Gastrocnemius medialis (tissue), 4 donors: Measurements from ENCODE around the gene MAST4. TPM values are rescaled to one million over a fixed set of nuclear protein-coding genes. Genes with fewer than 3 reads are reported as not detected.

ENCODE experiments used
- ATAC-seq, 2 donors: fragments of 150-250 bp; one replicate each; pipeline ENCODE4 v1.9.1; 2016
- DNase-seq, 2 donors: peaks; one replicate each; pipeline ENCODE4 v3.0.0-alpha.2; 2019
- H3K27ac ChIP-seq, 4 donors: fragments of 200-600 bp; sonication (generic); 1 replicate in 1 of 4; 2 replicates in 3 of 4; pipeline ENCODE4 v1.5.1; 2016 to 2018; ENCODE audit warnings: mild to moderate bottlenecking in 2 of 4, moderate library complexity in 1 of 4
- H3K27me3 ChIP-seq, 3 donors: fragments of 200-600 bp; sonication (generic) in 2 of 3; 1 replicate in 1 of 3; 2 replicates in 2 of 3; pipeline versions ENCODE4 v1.5.1 to v1.6.0; 2016 to 2019; ENCODE audit warnings: mild to moderate bottlenecking in 1 of 3, moderate library complexity in 1 of 3
- H3K36me3 ChIP-seq, 2 donors: fragments of 200-600 bp; sonication (generic) in 1 of 2; one replicate each; pipeline ENCODE4 v1.5.1; 2017 to 2018
- H3K4me1 ChIP-seq, 2 donors: fragments of 200-600 bp; sonication (generic) in 1 of 2; one replicate each; pipeline ENCODE4 v1.5.1; 2016 to 2017; ENCODE audit warnings: mild to moderate bottlenecking in 2 of 2
- H3K4me3 ChIP-seq, 4 donors: fragments of 200-600 bp; sonication (generic) in 3 of 4; 1 replicate in 1 of 4; 2 replicates in 3 of 4; pipeline ENCODE4 v1.5.1; 2016 to 2019; ENCODE audit warnings: mild to moderate bottlenecking in 2 of 4
- H3K9me3 ChIP-seq, 3 donors: fragments of 200-600 bp; sonication (generic) in 2 of 3; 1 replicate in 1 of 3; 2 replicates in 2 of 3; pipeline ENCODE4 v1.5.1; 2016 to 2019
- POLR2A ChIP-seq, 2 donors: fragments of 450-650 bp; IDR thresholded peaks; one replicate each; pipeline ENCODE4 v1.6.1; 2017; ENCODE audit warnings: antibody characterized with exemption in 2 of 2, mild to moderate bottlenecking in 2 of 2, moderate library complexity in 2 of 2
- in situ Hi-C, 4 donors: fragments of 200-750 bp; cut with MboI; loops; one replicate each; pipeline versions ENCODE4 v1.15.0 to v1.8.0; 2017; ENCODE audit warnings: low sequenced_read_pairs in 4 of 4
- intact Hi-C: fragments of 100-400 bp; cut with DNase I; formaldehyde crosslinking; loops from one replicate; pipeline ENCODE4 v1.15.1; 2023; ENCODE audit warnings: low total_unique reads
- total RNA-seq, 4 donors: library from RNA; depleted of rRNA; stranded (reverse); fragments of >200 nt; gene quantifications; one replicate each; pipeline versions ENCODE4 v1.1.0 to v1.2.3, GENCODE V29; 2016
- TF ChIP-seq, protein P1 (sequence below), 5 experiments: fragments of 450-650 bp in 3 of 5; fragments of 200-600 bp in 2 of 5; sonication (generic) in 2 of 5; IDR thresholded peaks in 4 of 5; conservative IDR thresholded peaks in 1 of 5; 1 replicate in 4 of 5; 2 replicates in 1 of 5; pipeline ENCODE4 v1.5.1; 2016 to 2019; ENCODE audit warnings: antibody characterized with exemption in 5 of 5, mild to moderate bottlenecking in 3 of 5, moderate library complexity in 3 of 5

MAST4 gene
- total RNA-seq, 4 donors from 2014 or later: 24.1 to 42.0 (median 38.5) TPM

DNA sequence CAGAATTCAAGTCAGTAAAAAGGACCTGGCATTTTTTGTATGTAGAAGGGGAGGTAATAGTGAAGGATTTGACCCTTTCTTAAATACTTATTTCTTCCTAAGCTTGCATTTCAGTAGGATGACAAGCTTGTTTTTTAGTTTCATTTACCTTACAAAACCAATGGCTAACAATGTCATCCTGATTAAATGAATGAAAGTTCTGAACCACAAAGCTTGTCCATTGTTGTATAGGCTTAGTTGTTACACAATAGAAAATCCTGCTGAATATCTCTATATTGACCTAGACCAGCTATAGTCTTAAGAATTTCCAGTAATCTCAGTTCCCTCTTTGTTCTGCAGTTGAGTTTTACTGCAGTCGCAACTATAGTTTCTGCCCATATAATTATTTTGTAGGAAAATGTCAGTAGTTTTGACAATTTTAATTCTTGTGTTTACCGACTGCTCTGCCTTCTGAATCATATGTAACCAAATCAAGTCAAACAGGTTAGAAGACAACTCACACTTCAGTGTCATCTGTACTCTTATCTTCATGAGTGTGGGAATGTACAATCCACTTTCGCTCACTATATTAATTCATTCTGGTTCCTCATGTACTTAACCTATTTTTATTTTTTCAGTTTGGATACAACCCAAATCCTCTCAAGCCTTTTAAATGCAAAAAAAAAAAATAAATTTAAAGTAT, 404.7 kb downstream of the MAST4 start:
- H3K4me3 ChIP-seq: no peak overlapping the region
- ATAC-seq: no peak
- intact Hi-C loops (loop anchor here (5.0 kb wide), 2 partner anchors 51 to 156 kb away; no protein-coding TSS in a partner anchor), in situ Hi-C loops (no loop called here)
- no peak for DNase-seq
- no peaks in the 10 kb centered on the region for H3K27me3 ChIP-seq
- no peaks in the 10 kb centered on the region for H3K36me3 ChIP-seq
- no peaks in the 10 kb centered on the region for H3K9me3 ChIP-seq
- peaks cover 0 to 17% of the 10 kb centered on the region in 2 donors for H3K4me1 ChIP-seq
- TF ChIP-seq POLR2A (IDR thresholded peaks at IDR 0.05): no peak
- no peak overlapping the region for H3K27ac ChIP-seq

DNA sequence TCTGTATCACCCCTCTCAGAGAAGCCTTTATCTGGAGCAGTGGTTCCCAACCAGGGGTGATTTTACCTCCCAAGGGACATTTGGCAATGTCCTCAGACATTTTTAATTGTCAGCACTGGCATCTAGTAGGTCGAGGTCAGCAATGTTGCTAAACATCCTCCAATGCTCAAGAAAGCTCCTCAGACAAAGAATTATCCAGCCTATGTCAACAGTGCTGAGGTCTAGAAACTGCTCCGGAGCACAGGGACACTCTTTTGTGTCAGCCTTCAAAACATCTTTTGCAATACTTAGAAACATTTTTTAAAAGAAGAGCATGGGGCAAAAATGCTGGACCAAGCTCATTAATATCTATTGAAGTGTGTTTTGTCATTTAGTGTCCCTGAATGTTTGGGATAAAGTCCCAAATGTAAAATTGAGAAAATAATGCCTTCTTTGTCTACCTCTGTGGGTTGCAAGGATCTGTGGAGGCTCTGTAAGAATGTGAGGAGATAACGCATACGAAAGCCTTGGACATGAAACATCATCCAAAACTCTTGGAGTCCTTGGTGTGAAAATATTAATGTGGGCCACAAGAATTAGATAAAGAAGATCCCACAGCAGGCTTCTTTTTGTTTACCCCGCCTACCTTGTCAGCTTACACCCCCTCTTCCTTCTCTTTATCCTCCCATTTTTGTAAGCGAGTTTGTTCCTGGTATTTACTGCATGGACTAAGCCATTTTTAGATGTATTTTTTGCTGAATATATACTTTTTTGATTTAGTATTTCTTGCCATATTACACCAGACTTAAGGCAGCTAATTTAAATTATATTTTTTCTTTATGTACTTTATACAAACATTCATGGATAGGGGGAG, 406.9 kb downstream of the MAST4 start:
- intact Hi-C loops: loop anchor here (5.0 kb wide), 2 partner anchors 49 to 154 kb away; no protein-coding TSS in a partner anchor

DNA sequence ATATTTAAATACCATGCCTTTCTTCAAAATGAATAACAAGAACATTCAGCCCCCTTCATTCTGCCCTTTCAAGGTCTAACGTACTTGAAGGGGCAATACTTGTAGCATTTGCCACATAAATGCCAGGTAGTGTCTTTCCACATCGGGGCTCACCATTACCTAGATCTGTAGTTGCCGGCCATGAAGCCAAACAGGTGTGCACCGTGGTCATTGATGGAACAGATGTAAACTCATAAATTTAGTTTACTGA, 407.4 kb downstream of the MAST4 start:
- ATAC-seq: no peak
- no peaks in the 10 kb centered on the region for H3K36me3 ChIP-seq
- in situ Hi-C loops: no loop called here

More for the DNA sequence above, 406.9 kb downstream of the MAST4 start:
- peaks cover 9 to 35% of the 10 kb centered on the region in 2 donors for H3K4me1 ChIP-seq
- H3K27me3 ChIP-seq: no peaks in the 10 kb centered on the region
- no peaks in the 10 kb centered on the region for H3K9me3 ChIP-seq
- no peak for DNase-seq
- in situ Hi-C loops: no loop called here
- peak overlapping the region; percentile 85 to 95 (median 91) for H3K27ac ChIP-seq
- ATAC-seq: no peak
- H3K4me3 ChIP-seq: peak overlapping the region; percentile 58 to 82 (median 74)
- no peak for TF ChIP-seq POLR2A (IDR thresholded peaks at IDR 0.05)
- TF ChIP-seq, protein P1, sequence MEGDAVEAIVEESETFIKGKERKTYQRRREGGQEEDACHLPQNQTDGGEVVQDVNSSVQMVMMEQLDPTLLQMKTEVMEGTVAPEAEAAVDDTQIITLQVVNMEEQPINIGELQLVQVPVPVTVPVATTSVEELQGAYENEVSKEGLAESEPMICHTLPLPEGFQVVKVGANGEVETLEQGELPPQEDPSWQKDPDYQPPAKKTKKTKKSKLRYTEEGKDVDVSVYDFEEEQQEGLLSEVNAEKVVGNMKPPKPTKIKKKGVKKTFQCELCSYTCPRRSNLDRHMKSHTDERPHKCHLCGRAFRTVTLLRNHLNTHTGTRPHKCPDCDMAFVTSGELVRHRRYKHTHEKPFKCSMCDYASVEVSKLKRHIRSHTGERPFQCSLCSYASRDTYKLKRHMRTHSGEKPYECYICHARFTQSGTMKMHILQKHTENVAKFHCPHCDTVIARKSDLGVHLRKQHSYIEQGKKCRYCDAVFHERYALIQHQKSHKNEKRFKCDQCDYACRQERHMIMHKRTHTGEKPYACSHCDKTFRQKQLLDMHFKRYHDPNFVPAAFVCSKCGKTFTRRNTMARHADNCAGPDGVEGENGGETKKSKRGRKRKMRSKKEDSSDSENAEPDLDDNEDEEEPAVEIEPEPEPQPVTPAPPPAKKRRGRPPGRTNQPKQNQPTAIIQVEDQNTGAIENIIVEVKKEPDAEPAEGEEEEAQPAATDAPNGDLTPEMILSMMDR (IDR thresholded peaks at IDR 0.05 in 4 of 5, conservative IDR thresholded peaks at IDR 0.05 in 1 of 5): no peak
- H3K36me3 ChIP-seq: no peaks in the 10 kb centered on the region

DNA sequence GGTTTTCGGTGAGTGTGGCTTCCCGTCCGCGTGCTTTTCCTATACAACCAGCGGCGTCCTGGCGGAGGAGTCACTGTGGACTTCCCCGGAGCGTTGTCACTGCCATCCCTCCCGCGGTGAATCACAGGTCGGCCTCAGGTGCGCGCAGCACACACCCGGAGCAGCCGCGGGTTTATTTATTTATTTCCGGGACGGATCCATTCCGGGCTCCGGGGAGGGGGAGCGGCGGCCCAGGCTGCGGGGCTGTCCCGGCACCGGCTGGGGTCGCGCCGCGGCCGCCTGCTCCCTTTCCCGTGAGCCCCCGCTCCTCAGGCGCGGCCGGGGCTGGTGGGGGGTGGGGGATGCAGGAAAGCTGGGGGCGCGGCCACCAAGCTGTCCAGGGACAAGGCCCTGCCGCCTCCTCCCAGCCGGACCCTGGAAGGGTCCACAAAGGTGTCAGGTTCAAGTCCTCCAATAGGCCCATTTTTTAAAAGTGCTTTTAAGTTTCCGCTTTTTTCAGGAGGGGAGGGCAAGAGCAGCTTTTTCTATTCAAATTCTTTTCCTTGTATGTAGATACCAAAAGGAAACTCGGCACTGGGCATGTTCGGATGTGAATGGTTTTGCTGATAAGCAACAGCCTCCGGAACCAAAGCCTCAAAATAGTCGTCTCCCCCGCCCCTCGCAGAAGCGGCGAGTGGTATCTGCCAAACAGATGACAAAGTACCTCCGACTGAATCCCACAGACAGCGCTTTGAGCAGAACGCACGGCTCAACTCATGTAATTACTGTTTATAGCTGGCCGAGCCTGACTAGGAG, 407.9 kb downstream of the MAST4 start:
- peak overlapping the region; percentile 85 to 95 (median 91) for H3K27ac ChIP-seq
- peak overlapping the region; percentile 58 to 82 (median 74) for H3K4me3 ChIP-seq
- no peaks in the 10 kb centered on the region for H3K36me3 ChIP-seq
- TF ChIP-seq POLR2A (IDR thresholded peaks at IDR 0.05): peak; percentile 61 to 87
- TF ChIP-seq, protein P1 (IDR thresholded peaks at IDR 0.05 in 4 of 5, conservative IDR thresholded peaks at IDR 0.05 in 1 of 5): no peak
- H3K27me3 ChIP-seq: no peaks in the 10 kb centered on the region
- DNase-seq (peak; percentile 75 to 87), ATAC-seq (peak; percentile 83 to 87)
- intact Hi-C loops (loop anchor here (2.0 to 5.0 kb wide), 3 partner anchors 48 to 153 kb away; no protein-coding TSS in a partner anchor), in situ Hi-C loops (no loop called here)
- H3K9me3 ChIP-seq: no peaks in the 10 kb centered on the region
- peaks cover 12 to 46% of the 10 kb centered on the region in 2 donors for H3K4me1 ChIP-seq

More for the DNA sequence above, 407.4 kb downstream of the MAST4 start:
- Histone ChIP-seq H3K27ac (peak overlapping the region; percentile 85 to 95 (median 91)), H3K27me3 (no peaks in the 10 kb centered on the region), H3K9me3 (no peaks in the 10 kb centered on the region), H3K4me1 (peaks cover 9 to 41% of the 10 kb centered on the region in 2 donors), H3K4me3 (peak overlapping the region; percentile 58 to 82 (median 74))
- intact Hi-C loops: loop anchor here (5.0 kb wide), 2 partner anchors 49 to 154 kb away; no protein-coding TSS in a partner anchor
- TF ChIP-seq POLR2A (IDR thresholded peaks at IDR 0.05): no peak
- TF ChIP-seq, protein P1 (IDR thresholded peaks at IDR 0.05 in 4 of 5, conservative IDR thresholded peaks at IDR 0.05 in 1 of 5): no peak
- no peak for DNase-seq
